Stomach (tissue), 4 donors: ENCODE results near the gene TTC28.

Experiments used
- CTCF ChIP-seq, 7 experiments: fragments of 450-650 bp in 4 of 7; fragments of 200-600 bp in 3 of 7; sonication (generic) in 3 of 7; IDR thresholded peaks; one replicate each; pipeline ENCODE4 v1.5.1; 2016 to 2019; ENCODE audit warnings: antibody characterized with exemption in 7 of 7, control low read depth in 2 of 7, mild to moderate bottlenecking in 1 of 7
- POLR2A ChIP-seq, 4 donors: fragments of 450-650 bp; IDR thresholded peaks; one replicate each; pipeline ENCODE4 v1.6.1; 2016; ENCODE audit warnings: antibody characterized with exemption in 4 of 4, control low read depth in 2 of 4, mild to moderate bottlenecking in 1 of 4, moderate library complexity in 1 of 4

DNA sequence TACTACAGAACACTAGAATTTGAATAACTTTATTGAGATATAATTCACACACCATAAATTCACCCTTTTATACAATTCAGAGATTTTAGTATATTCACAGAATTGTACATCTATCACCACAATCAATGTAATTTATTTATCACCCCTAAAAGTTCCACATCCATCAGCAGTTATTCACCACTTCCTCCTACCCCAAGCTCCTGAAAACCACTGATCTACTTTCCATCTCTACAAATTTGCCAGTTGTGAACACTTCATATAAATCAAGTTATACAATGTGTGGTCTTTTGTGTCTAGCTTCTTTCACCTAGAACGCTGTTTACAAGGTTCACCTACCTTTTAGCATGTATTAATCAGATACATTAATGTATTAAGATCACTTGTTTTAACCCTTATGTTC lies 179.6 kb downstream of the TTC28 start:
- TF ChIP-seq CTCF (IDR thresholded peaks at IDR 0.05) (no peak), POLR2A (IDR thresholded peaks at IDR 0.05) (no peak)
